Stimulated activated CD4-positive, alpha-beta T cell treated with anti-CD3 and anti-CD28 coated beads, Interleukin-2, amount 100 ng/mL, for 48 hours (primary cell): ENCODE results near the gene PEA15.

Experiments
- DNase-seq, 2 donors: peaks; one replicate each; pipeline ENCODE4 v3.0.0-alpha.2; 2020

PEA15 gene

GRCh38 chr1:160209321-160210046, 4.3 kb downstream of the PEA15 start:
- no peak for DNase-seq

GRCh38 chr1:160210561-160210960, 5.4 kb downstream of the PEA15 start:
- no peak for DNase-seq

GRCh38 chr1:160211046-160211790, 6.0 kb downstream of the PEA15 start:
- no peak for DNase-seq

DNA sequence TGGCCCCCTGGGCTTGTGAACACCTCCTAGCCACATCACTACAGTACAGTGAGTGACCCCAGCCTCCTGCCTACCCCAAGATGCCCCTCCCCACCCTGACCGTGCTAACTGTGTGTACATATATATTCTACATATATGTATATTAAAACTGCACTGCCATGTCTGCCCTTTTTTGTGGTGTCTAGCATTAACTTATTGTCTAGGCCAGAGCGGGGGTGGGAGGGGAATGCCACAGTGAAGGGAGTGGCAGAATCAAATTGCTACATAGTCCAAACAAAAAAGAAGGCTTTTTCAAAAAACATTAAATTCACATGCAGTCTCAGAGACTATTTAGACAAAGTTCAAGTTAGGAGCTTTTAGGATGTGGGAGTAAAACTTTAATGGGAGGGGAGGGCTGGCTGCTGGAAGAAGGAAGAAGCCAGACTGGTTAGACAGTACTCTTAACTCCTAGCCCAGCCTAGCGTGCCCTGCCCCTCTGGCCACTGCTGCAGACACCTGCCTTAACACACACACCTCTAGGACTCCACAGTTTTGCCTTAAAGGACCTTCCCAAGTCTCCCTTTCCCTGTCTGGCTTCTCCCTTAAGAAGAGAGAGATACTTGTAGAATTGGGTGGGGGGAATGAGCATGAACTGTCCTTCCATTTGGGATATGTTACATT, 9.4 kb downstream of the PEA15 start:
- no peak for DNase-seq

- DNase-seq, result no peak
These were observed 11.1 kb downstream of the PEA15 start for GRCh38 chr1:160216301-160216700.

GRCh38 chr1:160217481-160218051, 12.4 kb downstream of the PEA15 start:
- DNase-seq, result no peak

GRCh38 chr1:160219062-160219929, 14.1 kb downstream of the PEA15 start:
- no peak for DNase-seq

- DNase-seq, result no peak
These were observed 15.1 kb downstream of the PEA15 start for GRCh38 chr1:160220301-160220700.

DNA sequence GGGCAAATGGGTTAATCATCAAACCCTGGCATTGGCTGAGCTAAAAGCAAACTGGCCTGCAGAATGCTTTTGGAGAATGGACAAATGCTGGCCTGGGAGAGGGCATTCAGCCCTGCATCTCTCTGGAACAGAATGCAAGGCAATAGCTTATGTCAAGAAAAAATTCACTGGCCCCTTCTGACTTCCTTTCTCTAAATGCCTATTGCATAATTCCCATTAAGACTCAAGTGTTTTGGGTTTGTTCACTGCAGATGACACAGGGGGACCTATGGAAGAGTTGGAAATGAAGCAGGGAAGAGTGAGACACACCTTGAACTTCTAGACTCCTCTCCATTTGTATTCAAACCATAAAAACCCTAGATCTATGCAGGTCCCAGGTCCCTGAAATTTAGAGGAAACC, 15.9 kb downstream of the PEA15 start:
- no peak for DNase-seq

DNA sequence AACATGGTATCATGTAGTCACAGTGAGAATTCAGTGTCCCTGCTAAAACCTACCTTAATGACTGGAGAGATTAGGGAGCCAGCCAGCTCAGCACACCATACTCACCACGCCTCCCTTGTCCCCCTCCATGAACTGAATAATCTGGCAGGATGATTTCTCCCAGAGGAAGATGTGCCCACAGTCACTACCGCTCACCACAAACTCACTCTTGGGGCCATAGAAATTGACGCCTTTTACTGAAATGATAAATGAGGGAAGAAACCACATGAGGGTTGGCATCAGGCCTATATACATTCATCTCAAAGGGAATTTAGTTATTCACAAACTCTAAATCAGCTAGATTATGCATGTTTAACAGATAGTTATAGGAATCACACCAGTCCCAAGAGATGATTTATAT, 17.4 kb downstream of the PEA15 start:
- no peak for DNase-seq

- DNase-seq, result no peak
These were observed 19.4 kb downstream of the PEA15 start for GRCh38 chr1:160224606-160225005.

- DNase-seq, result no peak
These were observed 20.2 kb downstream of the PEA15 start for GRCh38 chr1:160225345-160225744.

DNA sequence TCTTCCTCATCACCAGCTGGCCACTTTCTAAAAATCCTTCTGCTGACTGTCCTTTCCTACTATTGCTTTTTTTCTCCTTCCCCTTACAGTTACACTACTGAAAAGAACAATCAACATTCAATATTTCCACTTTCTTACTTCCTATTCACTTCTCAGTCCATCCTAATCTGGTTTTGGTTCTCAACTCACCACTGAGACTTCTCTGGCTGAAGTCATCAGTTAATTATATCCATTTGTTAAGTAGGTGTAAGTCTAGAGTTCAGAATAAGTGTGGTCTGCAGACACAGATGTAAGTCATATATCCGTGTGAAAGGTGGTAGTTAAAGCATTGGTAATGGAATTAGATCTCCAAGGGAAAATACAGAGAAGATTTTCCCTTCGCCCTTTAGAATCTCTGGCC, 21.4 kb downstream of the PEA15 start:
- DNase-seq, result no peak

- DNase-seq, result no peak
These were observed 21.9 kb downstream of the PEA15 start for GRCh38 chr1:160227034-160227433.

DNA sequence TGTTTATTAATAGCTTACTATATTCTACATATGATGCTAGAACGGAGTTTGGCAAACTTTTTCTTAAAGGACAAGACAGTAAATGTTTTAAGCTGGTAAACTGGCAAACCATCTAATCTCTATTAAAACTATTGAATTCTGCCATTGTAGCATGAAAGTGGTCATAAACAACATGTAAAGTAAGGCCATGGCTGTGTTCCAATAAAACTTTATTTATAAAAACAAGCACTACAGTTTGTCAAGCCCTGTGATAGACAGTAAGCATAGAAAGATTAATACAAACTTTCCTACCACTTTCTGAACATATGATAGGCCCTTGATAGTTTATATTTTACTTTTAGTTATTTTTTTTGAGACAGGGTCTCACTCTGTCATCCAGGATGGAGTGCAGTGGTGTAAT, 22.4 kb downstream of the PEA15 start:
- no peak for DNase-seq

DNA sequence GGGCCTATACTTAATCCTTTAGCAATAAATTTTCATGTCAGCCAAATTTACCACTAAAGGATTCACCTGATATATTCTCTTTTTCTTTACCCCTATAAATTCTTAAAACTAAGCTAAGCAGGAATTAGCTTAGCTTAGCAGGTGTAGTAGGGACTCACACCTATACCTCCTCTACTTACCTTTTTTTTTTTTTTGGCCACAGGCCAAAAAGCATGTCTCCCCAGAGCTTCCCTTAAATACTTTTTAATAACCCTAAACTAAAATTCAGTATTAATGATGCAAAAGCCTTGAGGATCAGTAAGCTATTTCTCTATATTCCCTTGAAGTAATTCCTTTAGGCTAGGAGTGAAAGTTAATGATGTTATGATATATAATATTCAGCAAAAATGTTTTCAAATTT, 23.2 kb downstream of the PEA15 start:
- DNase-seq, result no peak

DNA sequence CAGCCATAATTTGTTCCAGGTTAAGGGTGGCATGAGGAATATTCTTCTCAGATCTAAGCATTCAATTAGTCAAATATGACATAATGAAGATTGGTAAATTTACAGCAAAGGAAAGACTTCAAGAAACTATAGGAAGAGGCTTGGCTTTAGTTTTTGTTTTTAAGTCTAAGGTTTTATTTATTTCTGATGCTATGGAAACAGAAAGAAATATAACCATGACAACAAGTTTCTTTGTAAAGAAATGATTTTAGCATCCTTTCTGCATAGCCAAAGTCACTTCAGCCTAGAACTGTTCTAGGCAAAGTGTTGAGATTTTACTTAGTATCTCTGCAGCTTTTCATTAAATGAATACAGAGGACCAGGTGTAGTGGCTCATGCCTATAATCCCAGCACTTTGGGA, 27.7 kb downstream of the PEA15 start:
- DNase-seq, result no peak

- no peak for DNase-seq
These were observed 31.6 kb downstream of the PEA15 start for GRCh38 chr1:160236806-160237205.

- no peak for DNase-seq
These were observed 32.4 kb downstream of the PEA15 start for GRCh38 chr1:160237558-160237957.

DNA sequence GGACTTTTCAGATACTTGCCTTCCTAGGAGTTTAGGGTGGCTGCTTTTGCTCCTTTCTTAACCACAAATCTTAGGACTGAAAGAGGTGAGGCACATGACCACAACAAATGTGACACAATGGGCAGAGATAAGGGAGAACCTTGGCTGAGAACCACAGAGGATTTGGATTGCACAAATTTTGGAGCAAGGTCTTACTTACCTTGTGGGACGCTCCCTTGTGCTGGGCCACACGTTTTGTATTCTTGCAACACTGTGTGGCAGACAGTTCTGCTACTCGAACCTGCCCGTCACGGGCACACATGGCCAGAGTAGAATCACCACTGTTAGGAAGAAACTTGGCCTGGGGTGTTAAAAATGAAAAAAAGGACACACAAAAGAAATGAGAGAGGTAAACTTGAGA, 33.2 kb downstream of the PEA15 start:
- DNase-seq, result no peak

DNA sequence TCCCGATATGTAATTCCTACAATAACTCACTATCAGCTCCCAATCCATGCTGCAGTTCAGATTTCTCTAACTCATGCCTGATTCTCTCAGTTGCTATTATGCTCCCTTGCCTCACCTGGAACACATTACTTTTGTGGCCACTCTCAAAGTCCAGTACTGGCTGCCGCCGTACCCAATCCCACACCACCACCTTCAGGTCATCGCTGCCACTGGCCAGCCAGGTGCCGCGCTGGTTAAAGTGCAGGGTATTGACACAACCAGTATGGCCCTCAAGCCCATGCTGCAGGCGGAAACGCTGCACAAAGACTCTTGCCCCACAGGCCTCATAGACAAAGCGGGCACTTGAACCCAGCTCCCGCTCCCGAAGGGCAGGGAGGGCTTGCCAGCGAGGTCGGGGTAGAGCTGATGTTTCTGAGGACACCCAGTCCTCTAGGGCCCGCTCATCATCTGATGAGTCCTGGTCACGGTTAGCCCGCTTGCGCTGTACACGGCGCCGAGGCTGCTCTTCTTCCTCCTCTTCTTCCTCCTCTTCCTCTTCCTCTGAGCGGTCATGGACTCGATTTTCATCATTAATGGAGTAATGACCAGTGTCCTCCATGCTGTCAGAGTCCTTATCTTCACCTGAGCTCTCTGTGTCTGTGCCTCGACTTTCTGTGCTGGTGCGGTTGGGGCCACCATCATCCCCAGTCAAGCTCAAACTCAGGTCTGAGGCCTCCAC, 34.6 kb downstream of the PEA15 start:
- DNase-seq, result no peak

GRCh38 chr1:160243767-160244166, 38.6 kb downstream of the PEA15 start:
- no peak for DNase-seq
